Fibroblast of villous mesenchyme (primary cell): Measurements from ENCODE around the gene COQ5. TPM values are rescaled to one million over a fixed set of nuclear protein-coding genes. Genes with fewer than 3 reads are reported as not detected.

Source experiments
- DNase-seq: peaks from one replicate; pipeline ENCODE4 v3.0.0-alpha.2; 2010; ENCODE audit warnings: low read depth
- H3K4me3 ChIP-seq: 2 replicates; pipeline ENCODE4 v1.5.1; 2011; ENCODE audit warnings: low read depth, mild to moderate bottlenecking, low read length
- total RNA-seq: library from RNA; depleted of rRNA; stranded (reverse); fragments of >200 nt; gene quantifications from 2 replicates; pipeline ENCODE4 v1.2.3, GENCODE V29; 2012
- TF ChIP-seq, protein P1 (sequence below): IDR thresholded peaks from 2 replicates; pipeline ENCODE4 v1.5.1; 2012; ENCODE audit warnings: low read depth, mild to moderate bottlenecking, low read length; ENCODE audit not compliant: insufficient read depth

The COQ5 gene
- total RNA-seq, 1 donor: 29.8 TPM

DNA sequence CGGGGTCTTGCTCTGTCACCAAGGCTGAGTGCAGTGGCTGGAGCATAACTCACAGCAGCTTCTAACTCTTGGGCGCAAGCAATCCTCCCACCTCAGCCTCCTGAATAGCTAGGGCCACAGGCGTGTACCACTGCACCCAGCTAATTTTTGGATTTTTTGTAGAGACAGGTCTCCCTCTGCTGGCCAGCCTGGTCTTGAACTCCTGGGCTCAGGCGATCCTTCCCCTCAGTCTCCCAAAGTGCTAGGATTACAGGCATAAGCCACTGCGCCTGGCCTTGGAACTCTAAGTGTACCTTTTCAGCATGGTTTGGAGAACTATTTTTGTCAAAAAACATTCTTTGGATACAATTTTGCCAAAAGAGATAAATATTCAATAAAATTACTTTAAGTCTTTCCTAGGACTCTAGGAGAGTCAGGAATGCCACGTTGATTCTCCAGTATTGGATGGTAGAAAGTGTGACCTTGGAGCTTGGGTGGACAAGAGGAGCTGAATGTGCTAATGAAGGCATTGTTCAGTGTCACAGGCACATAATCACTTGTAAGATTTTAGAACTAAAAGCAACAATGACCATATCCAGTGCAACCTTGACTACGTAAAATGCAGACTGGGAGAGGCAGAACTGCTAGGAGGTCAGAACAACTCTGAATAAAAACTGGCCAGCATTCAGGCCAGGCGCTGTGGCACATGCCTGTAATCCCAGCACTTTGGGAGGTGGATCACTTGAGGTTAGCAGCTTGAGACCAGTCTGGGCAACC, 62.2 kb downstream of the COQ5 start:
- peak; percentile 48 for DNase-seq
- TF ChIP-seq, protein P1, sequence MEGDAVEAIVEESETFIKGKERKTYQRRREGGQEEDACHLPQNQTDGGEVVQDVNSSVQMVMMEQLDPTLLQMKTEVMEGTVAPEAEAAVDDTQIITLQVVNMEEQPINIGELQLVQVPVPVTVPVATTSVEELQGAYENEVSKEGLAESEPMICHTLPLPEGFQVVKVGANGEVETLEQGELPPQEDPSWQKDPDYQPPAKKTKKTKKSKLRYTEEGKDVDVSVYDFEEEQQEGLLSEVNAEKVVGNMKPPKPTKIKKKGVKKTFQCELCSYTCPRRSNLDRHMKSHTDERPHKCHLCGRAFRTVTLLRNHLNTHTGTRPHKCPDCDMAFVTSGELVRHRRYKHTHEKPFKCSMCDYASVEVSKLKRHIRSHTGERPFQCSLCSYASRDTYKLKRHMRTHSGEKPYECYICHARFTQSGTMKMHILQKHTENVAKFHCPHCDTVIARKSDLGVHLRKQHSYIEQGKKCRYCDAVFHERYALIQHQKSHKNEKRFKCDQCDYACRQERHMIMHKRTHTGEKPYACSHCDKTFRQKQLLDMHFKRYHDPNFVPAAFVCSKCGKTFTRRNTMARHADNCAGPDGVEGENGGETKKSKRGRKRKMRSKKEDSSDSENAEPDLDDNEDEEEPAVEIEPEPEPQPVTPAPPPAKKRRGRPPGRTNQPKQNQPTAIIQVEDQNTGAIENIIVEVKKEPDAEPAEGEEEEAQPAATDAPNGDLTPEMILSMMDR: peak; percentile 59
- no peak overlapping the region for H3K4me3 ChIP-seq

DNA sequence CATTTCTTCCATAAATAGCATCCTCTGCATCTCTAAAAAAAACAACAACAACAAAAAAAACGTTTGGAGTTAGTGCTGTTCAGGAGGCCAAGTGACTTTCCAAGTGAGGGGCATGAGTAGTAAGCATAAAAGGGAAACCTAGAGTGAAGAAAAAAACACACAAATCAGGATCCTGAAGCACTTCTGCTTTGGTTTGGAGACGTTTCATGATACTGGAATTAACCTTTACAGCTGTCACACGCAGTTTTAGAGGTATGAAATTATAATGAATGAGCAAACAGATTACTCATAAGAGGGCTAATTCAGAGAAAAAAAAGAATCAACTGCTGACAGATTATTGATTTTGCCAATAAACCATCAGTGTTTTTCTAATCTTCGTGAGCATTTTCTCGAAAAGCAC, 63.2 kb downstream of the COQ5 start:
- no peak overlapping the region for H3K4me3 ChIP-seq
- TF ChIP-seq, protein P1: no peak
- DNase-seq: no peak

DNA sequence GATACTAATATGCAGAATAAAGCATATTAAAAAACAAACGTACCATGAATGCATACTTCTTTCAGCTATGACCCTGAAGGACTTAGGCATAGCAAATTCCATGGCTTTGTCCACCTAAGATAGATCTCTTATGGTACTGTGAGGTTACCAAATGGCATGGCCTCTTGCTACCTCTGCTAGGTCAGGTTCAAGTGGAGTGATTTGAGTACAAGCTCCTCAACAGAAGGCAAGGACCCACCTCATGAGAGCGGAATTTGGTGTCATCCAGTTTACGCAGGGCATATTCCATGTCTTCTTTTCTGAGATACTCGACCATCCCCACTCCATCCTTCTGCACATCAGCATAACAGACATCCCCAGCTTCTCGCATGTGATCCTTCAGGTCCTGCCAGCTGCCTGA, 65.2 kb downstream of the COQ5 start:
- no peak for DNase-seq
- TF ChIP-seq, protein P1: no peak
- no peak overlapping the region for H3K4me3 ChIP-seq

DNA sequence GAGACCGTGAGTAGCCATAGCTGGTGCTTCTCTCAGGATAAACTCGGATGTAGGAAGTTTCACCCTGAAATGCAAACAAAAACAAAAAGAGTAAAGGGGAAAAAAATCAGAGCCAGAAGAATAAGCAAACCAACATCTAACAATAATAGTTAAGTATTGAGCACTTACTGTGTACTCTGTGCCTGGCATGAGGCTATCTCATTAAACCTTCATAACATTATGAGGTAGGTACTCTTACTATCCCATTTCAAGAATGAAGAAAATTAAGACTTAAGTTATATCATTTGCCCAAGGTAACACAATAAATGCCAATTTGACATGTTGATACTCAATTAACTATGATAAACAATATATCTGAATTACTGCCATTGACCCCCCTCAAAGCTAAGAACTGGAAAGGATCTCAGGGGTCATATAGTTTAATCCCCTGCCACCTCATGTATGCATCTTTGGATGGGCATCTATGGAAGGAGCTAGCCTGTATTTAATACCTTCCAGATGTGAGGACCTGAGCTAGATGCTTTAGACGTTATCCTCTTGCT, 66.8 kb downstream of the COQ5 start:
- no peak overlapping the region for H3K4me3 ChIP-seq
- TF ChIP-seq, protein P1: no peak
- DNase-seq: no peak

DNA sequence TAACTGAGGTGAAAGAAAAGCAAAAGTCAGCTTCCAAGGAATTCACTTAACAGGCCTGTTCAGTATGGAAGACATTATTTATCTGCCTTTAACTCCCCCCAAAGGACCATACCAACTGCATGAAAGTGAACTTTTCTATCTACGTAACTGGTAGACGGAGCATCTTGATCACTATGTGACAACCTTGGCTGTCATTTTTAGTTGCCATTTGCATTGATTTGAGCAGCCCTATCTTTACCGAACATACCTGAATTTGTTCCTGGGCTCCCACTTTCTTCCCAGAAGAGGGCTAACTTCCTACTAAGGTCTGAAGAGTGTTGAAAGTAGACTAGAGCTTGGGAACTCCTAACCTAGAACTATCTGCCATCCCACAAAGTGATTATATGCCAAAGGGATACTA, 68.8 kb downstream of the COQ5 start:
- H3K4me3 ChIP-seq: no peak overlapping the region
- no peak for DNase-seq
- TF ChIP-seq, protein P1: no peak

DNA sequence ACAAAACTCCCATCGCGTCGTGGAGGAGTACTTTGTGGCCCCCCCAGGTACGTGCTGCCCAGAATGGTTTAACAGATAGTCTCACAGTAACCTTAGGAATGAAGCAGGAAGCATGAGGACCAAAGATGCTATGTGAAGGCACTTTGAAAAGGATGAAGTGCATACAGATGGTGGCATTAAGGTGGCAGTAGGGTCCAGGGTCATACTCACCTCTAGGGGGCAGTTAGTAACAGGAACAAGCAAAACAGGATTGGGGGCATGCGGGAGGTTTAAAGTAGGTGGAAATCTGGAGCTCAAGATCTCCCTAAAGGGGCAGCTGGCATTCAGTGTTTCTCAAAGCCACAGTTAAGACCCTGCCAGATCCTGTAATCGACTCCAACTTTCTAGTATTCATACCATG, 71.8 kb downstream of the COQ5 start:
- TF ChIP-seq, protein P1: peak; percentile 38
- no peak overlapping the region for H3K4me3 ChIP-seq
- no peak for DNase-seq
